Mucosa of descending colon (tissue), 3 donors: ENCODE measurements around the gene CLCN4. TPM values are rescaled to one million over a fixed set of nuclear protein-coding genes. Genes with fewer than 3 reads are reported as not detected.

ENCODE experiments used
- ATAC-seq: fragments of 200-7000 bp; cut with Tn5 transposase; one replicate; pipeline ENCODE4 v1.9.1; 2020; ENCODE audit warnings: mild to moderate bottlenecking, moderate library complexity
- DNase-seq, 3 donors: peaks; one replicate each; pipeline ENCODE4 v3.0.0-alpha.2; 2020
- H3K36me3 ChIP-seq: fragments of 200-600 bp; one replicate; pipeline ENCODE4 v1.8.0; 2021; ENCODE audit warnings: low read depth, mild to moderate bottlenecking
- H3K4me1 ChIP-seq: fragments of 200-600 bp; one replicate; pipeline ENCODE4 v1.8.0; 2021; ENCODE audit warnings: low read depth, mild to moderate bottlenecking
- H3K4me3 ChIP-seq: fragments of 200-600 bp; one replicate; pipeline ENCODE4 v1.8.0; 2021; ENCODE audit warnings: mild to moderate bottlenecking
- H3K9me3 ChIP-seq: fragments of 200-600 bp; one replicate; pipeline ENCODE4 v1.8.0; 2021; ENCODE audit warnings: mild to moderate bottlenecking
- CTCF ChIP-seq: fragments of 200-600 bp; IDR thresholded peaks from one replicate; pipeline ENCODE4 v1.8.0; 2022; ENCODE audit warnings: antibody characterized with exemption, mild to moderate bottlenecking
- intact Hi-C, 2 donors: fragments of 100-400 bp; cut with DNase I in 1 of 2; cut with micrococcal nuclease in 1 of 2; formaldehyde crosslinking; loops; one replicate each; pipeline versions ENCODE4 v1.11.0 to v1.11.1; 2022; cut with DNase I, micrococcal nuclease
- total RNA-seq, 3 donors: library from RNA; stranded (reverse); fragmentation: NEBNext Ultra II Directional in 2 of 3; extraction: Animal tissue kit (Norgen Biotek cat#: 25700) in 2 of 3; gene quantifications; one replicate each; pipeline versions ENCODE4 v1.2.1 to v1.2.4, GENCODE V29; 2021 to 2023
- donor health status: DM: no; HTN: no; CAD: no; lungs with moderate emphysema.
- donor health status: DM: no; HTN: no; CAD: no.
- donor health status: DM: no; HTN: yes; CAD: no.

Gene CLCN4
- total RNA-seq, 3 donors from 2014 or later = 0.26 to 1.8 (median 1.7) TPM

GRCh38 chrX:10223781-10224180 is 67.0 kb downstream of the CLCN4 start:
- DNase-seq (no peak), ATAC-seq (no peak)
- Histone ChIP-seq H3K4me1 (no peaks in the 10 kb centered on the region), H3K4me3 (no peak overlapping the region), H3K36me3 (no peaks in the 10 kb centered on the region), H3K9me3 (no peaks in the 10 kb centered on the region)
- no peak for TF ChIP-seq CTCF
- intact Hi-C loops = no loop called here

- no peak for ATAC-seq
- Histone ChIP-seq H3K4me1 (no peaks in the 10 kb centered on the region), H3K4me3 (no peak overlapping the region), H3K9me3 (no peaks in the 10 kb centered on the region), H3K36me3 (no peaks in the 10 kb centered on the region)
- intact Hi-C loops = no loop called here
- DNase-seq = no peak
- no peak for TF ChIP-seq CTCF
Observed at GRCh38 chrX:10230222-10230621, 73.4 kb downstream of the CLCN4 start.

GRCh38 chrX:10231461-10231860 is 74.7 kb downstream of the CLCN4 start:
- no peak for TF ChIP-seq CTCF
- H3K4me1 ChIP-seq = no peaks in the 10 kb centered on the region
- no peaks in the 10 kb centered on the region for H3K9me3 ChIP-seq
- no peak for DNase-seq
- intact Hi-C loops = no loop called here
- H3K4me3 ChIP-seq = no peak overlapping the region
- no peaks in the 10 kb centered on the region for H3K36me3 ChIP-seq
- ATAC-seq = no peak

- DNase-seq = no peak
- intact Hi-C loops = no loop called here
- Histone ChIP-seq H3K4me3 (no peak overlapping the region), H3K4me1 (no peaks in the 10 kb centered on the region), H3K9me3 (no peaks in the 10 kb centered on the region), H3K36me3 (no peaks in the 10 kb centered on the region)
- no peak for TF ChIP-seq CTCF
- no peak for ATAC-seq
Observed at GRCh38 chrX:10233173-10233572, 76.4 kb downstream of the CLCN4 start.

- no peaks in the 10 kb centered on the region for H3K36me3 ChIP-seq
Observed at GRCh38 chrX:10233696-10234095, 76.9 kb downstream of the CLCN4 start.

More at GRCh38 chrX:10233696-10234095, 76.9 kb downstream of the CLCN4 start:
- Histone ChIP-seq H3K9me3 (no peaks in the 10 kb centered on the region), H3K4me3 (no peak overlapping the region), H3K4me1 (no peaks in the 10 kb centered on the region)
- intact Hi-C loops = no loop called here
- DNase-seq (no peak), ATAC-seq (no peak)
- TF ChIP-seq CTCF = no peak
